Activated naive CD8-positive, alpha-beta T cell treated with anti-CD3 and anti-CD28 coated beads, Interleukin-2, amount 50 U/mL, for 24 hours (primary cell): ENCODE measurements around the gene CD2AP.

Experiments
- ATAC-seq: fragments of 150-1000 bp; cut with Tn5 transposase; one replicate; pipeline ENCODE4 v1.10.0; 2021
- DNase-seq: peaks from one replicate; pipeline ENCODE4 v3.0.0; 2021
- H3K27ac Mint-ChIP-seq: one replicate; pipeline ENCODE4 v1.8.0; 2021; ENCODE audit warnings: mild to moderate bottlenecking, mixed read lengths
- H3K27me3 Mint-ChIP-seq: one replicate; pipeline ENCODE4 v1.8.0; 2021; ENCODE audit warnings: mixed read lengths
- H3K36me3 Mint-ChIP-seq: one replicate; pipeline ENCODE4 v1.8.0; 2021; ENCODE audit warnings: low read depth, mixed read lengths
- H3K4me1 Mint-ChIP-seq: one replicate; pipeline ENCODE4 v1.8.0; 2021; ENCODE audit warnings: mixed read lengths
- H3K4me3 Mint-ChIP-seq: one replicate; pipeline ENCODE4 v1.8.0; 2021; ENCODE audit warnings: mild to moderate bottlenecking, moderate library complexity, mixed read lengths
- H3K9me3 Mint-ChIP-seq: one replicate; pipeline ENCODE4 v1.8.0; 2021; ENCODE audit warnings: mixed read lengths

Gene CD2AP

DNA sequence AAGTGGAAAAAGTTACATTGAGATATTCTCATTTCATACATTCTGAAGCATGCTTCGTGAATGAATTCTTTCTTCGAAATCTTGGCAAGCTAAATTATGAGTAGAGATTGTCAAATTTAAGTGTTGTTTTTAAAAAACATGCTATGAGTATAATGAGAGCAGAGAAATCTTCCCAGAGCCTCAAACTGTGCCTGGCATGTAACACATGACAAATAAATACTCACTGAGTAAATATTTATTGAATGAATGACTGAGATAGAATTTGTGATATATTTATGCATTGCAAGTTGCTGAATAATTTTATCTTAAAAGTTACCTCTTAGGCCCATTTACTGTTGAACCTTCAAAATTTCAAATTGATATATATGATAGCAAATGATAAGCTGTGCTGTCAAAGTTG is 24.7 kb upstream of the CD2AP start:
- H3K4me1 Mint-ChIP-seq, result no peaks in the 10 kb centered on the region

DNA sequence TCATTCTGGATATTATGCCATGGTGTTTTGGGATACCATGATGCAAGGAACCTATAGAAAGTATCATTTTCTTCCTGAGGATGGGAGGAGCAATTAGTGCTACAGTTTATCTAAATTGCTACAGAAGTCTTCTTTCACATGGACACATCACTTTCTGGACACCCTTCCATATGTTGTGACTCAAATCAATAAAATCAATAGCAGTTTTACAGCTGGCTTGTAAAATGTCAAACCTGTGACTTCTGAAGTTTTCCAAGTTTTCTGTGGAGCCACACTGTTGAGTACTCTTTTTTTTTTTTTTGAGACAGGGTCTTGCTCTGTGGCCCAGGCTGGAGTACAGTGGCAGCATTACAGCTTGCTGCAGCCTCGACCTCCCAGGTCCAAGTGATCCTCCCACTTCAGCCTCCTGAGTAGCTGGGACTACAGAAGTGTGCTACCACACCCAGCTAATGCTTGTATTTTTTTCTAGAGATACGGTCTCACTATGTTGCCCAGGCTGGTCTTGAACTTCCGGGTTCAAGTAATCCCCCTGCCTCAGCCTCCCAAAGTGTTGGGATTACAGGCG is 24.1 kb upstream of the CD2AP start:
- ATAC-seq (no peak), DNase-seq (no peak)
- Mint-ChIP-seq H3K4me3 (no peak overlapping the region), H3K36me3 (no peaks in the 10 kb centered on the region), H3K27me3 (no peaks in the 10 kb centered on the region), H3K9me3 (no peaks in the 10 kb centered on the region), H3K27ac (no peak overlapping the region), H3K4me1 (no peaks in the 10 kb centered on the region)

More for the DNA sequence above, 24.7 kb upstream of the CD2AP start:
- no peaks in the 10 kb centered on the region for H3K27me3 Mint-ChIP-seq
- ATAC-seq, result no peak
- no peaks in the 10 kb centered on the region for H3K9me3 Mint-ChIP-seq
- H3K36me3 Mint-ChIP-seq, result no peaks in the 10 kb centered on the region
- no peak for DNase-seq
- no peak overlapping the region for H3K27ac Mint-ChIP-seq
- H3K4me3 Mint-ChIP-seq, result no peak overlapping the region

- DNase-seq (no peak), ATAC-seq (no peak)
- Mint-ChIP-seq H3K4me3 (no peak overlapping the region), H3K4me1 (no peaks in the 10 kb centered on the region), H3K27ac (no peak overlapping the region), H3K9me3 (no peaks in the 10 kb centered on the region), H3K36me3 (no peaks in the 10 kb centered on the region), H3K27me3 (peaks cover 2% of the 10 kb centered on the region)
Observed at GRCh38 chr6:47454713-47455396, 22.7 kb upstream of the CD2AP start.

- Mint-ChIP-seq H3K27ac (no peak overlapping the region), H3K36me3 (no peaks in the 10 kb centered on the region), H3K27me3 (peaks cover 2% of the 10 kb centered on the region), H3K4me1 (no peaks in the 10 kb centered on the region), H3K4me3 (no peak overlapping the region), H3K9me3 (no peaks in the 10 kb centered on the region)
- ATAC-seq (no peak), DNase-seq (no peak)
Observed at GRCh38 chr6:47455533-47456209, 21.9 kb upstream of the CD2AP start.

GRCh38 chr6:47456536-47456975 is 21.0 kb upstream of the CD2AP start:
- H3K27me3 Mint-ChIP-seq, result peaks cover 2% of the 10 kb centered on the region
- ATAC-seq (no peak), DNase-seq (no peak)
- H3K4me3 Mint-ChIP-seq, result no peak overlapping the region
- no peak overlapping the region for H3K27ac Mint-ChIP-seq
- no peaks in the 10 kb centered on the region for H3K9me3 Mint-ChIP-seq
- H3K4me1 Mint-ChIP-seq, result no peaks in the 10 kb centered on the region
- no peaks in the 10 kb centered on the region for H3K36me3 Mint-ChIP-seq

GRCh38 chr6:47457370-47457769 is 20.2 kb upstream of the CD2AP start:
- no peak overlapping the region for H3K27ac Mint-ChIP-seq

DNA sequence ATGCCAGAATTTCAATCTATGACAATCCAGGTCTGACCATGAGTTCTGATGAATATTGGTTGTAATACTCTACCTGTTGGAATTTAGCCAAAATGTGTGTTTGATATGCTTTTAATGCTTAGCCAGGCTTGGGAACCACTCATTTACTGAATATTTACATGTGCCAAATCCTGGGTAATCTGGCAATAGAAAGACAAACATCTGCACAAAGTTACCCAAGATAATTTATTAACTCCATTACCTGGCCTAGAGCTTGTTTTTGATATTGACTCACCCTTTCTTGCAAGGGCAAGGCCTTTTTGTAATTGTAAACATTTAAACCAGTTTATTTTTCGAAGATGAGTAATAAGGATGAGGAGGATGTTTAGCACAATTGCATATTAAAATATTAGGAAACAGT is 13.5 kb upstream of the CD2AP start:
- no peak for ATAC-seq
- Mint-ChIP-seq H3K27ac (no peak overlapping the region), H3K4me1 (no peaks in the 10 kb centered on the region), H3K27me3 (peaks cover 2% of the 10 kb centered on the region), H3K4me3 (no peak overlapping the region), H3K9me3 (no peaks in the 10 kb centered on the region), H3K36me3 (no peaks in the 10 kb centered on the region)
- DNase-seq, result no peak

More at GRCh38 chr6:47457370-47457769, 20.2 kb upstream of the CD2AP start:
- no peak for ATAC-seq
- Mint-ChIP-seq H3K9me3 (no peaks in the 10 kb centered on the region), H3K4me3 (no peak overlapping the region), H3K36me3 (no peaks in the 10 kb centered on the region), H3K27me3 (peaks cover 2% of the 10 kb centered on the region), H3K4me1 (no peaks in the 10 kb centered on the region)
- no peak for DNase-seq

DNA sequence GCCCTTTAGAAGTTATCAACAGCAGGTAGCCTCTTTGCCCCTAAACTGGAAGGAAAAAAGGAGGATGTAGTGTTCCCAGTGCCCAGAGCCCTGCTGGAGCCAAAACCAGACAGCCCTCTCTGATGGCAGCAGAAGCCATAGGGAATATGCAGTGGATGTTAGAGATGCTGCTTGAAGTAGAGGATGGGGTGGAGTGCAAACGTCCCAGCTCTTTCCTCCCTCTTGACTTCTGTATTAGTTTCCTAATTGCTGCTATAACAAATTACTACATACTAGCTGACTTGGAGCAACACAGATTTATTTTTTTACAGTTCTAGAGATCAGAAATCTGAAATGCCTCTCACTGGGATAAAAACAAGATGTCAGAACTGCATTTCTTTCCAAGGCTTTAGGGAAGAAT is 12.5 kb upstream of the CD2AP start:
- Mint-ChIP-seq H3K27me3 (no peaks in the 10 kb centered on the region), H3K4me1 (no peaks in the 10 kb centered on the region)

DNA sequence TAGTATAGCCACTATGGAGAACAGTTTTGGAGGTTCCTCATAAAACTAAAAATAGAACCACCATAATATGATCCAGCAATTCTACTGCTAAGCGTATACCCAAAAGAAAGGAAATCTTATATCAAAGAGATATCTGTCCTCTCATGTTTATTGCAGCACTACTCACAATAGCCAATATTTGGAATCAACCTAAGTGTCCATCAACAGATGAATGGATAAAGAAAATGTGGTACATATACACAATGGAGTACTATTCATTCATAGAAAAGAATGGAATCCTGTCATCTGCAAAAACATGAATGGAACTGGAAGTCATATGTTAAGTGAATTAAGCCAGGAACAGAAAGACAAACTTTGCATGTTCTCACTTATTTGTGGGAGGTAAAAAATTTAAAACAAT is 5.7 kb upstream of the CD2AP start:
- DNase-seq, result no peak
- no peaks in the 10 kb centered on the region for H3K36me3 Mint-ChIP-seq
- H3K27ac Mint-ChIP-seq, result no peak overlapping the region
- H3K4me3 Mint-ChIP-seq, result no peak overlapping the region
- H3K9me3 Mint-ChIP-seq, result no peaks in the 10 kb centered on the region
- H3K27me3 Mint-ChIP-seq, result no peaks in the 10 kb centered on the region
- no peak for ATAC-seq
- H3K4me1 Mint-ChIP-seq, result peaks cover 4% of the 10 kb centered on the region

More for the DNA sequence above, 12.5 kb upstream of the CD2AP start:
- ATAC-seq (no peak), DNase-seq (no peak)
- H3K27ac Mint-ChIP-seq, result no peak overlapping the region
- no peaks in the 10 kb centered on the region for H3K9me3 Mint-ChIP-seq
- H3K4me3 Mint-ChIP-seq, result no peak overlapping the region
- no peaks in the 10 kb centered on the region for H3K36me3 Mint-ChIP-seq

- no peak for DNase-seq
- peaks cover 8% of the 10 kb centered on the region for H3K4me1 Mint-ChIP-seq
- no peak for ATAC-seq
- no peaks in the 10 kb centered on the region for H3K9me3 Mint-ChIP-seq
- H3K36me3 Mint-ChIP-seq, result no peaks in the 10 kb centered on the region
- H3K27ac Mint-ChIP-seq, result no peak overlapping the region
- no peaks in the 10 kb centered on the region for H3K27me3 Mint-ChIP-seq
- no peak overlapping the region for H3K4me3 Mint-ChIP-seq
Observed at GRCh38 chr6:47473791-47474346, 3.7 kb upstream of the CD2AP start.

GRCh38 chr6:47475319-47475816 is 2.2 kb upstream of the CD2AP start:
- ATAC-seq, result no peak
- no peak overlapping the region for H3K4me3 Mint-ChIP-seq
- H3K27ac Mint-ChIP-seq, result no peak overlapping the region
- H3K27me3 Mint-ChIP-seq, result no peaks in the 10 kb centered on the region
- H3K36me3 Mint-ChIP-seq, result no peaks in the 10 kb centered on the region
- H3K4me1 Mint-ChIP-seq, result peaks cover 22% of the 10 kb centered on the region
- no peaks in the 10 kb centered on the region for H3K9me3 Mint-ChIP-seq
- no peak for DNase-seq

- H3K27me3 Mint-ChIP-seq, result no peaks in the 10 kb centered on the region
- ATAC-seq (no peak), DNase-seq (no peak)
- no peaks in the 10 kb centered on the region for H3K36me3 Mint-ChIP-seq
- peak overlapping the region; percentile 96 for H3K27ac Mint-ChIP-seq
- H3K4me1 Mint-ChIP-seq, result peaks cover 36% of the 10 kb centered on the region
- H3K4me3 Mint-ChIP-seq, result peak overlapping the region; percentile 99
- H3K9me3 Mint-ChIP-seq, result no peaks in the 10 kb centered on the region
Observed at GRCh38 chr6:47476781-47477496, 650 bp upstream of the CD2AP start.

GRCh38 chr6:47478233-47479139 is 897 bp downstream of the CD2AP start:
- Mint-ChIP-seq H3K27me3 (no peaks in the 10 kb centered on the region), H3K36me3 (no peaks in the 10 kb centered on the region), H3K4me1 (peaks cover 47% of the 10 kb centered on the region), H3K4me3 (peak overlapping the region; percentile 99), H3K9me3 (no peaks in the 10 kb centered on the region), H3K27ac (peak overlapping the region; percentile 96)
- DNase-seq (no peak), ATAC-seq (peak; percentile 47)

GRCh38 chr6:47479140-47479508 is 1.5 kb downstream of the CD2AP start:
- H3K4me3 Mint-ChIP-seq, result peak overlapping the region; percentile 99
- ATAC-seq (no peak), DNase-seq (no peak)
- H3K27me3 Mint-ChIP-seq, result no peaks in the 10 kb centered on the region
- no peaks in the 10 kb centered on the region for H3K36me3 Mint-ChIP-seq
- H3K4me1 Mint-ChIP-seq, result peaks cover 53% of the 10 kb centered on the region
- peak overlapping the region; percentile 96 for H3K27ac Mint-ChIP-seq
- no peaks in the 10 kb centered on the region for H3K9me3 Mint-ChIP-seq
